AG09309 (cell line): ENCODE results near the gene TRIM9.

Experiments
- DNase-seq: peaks from one replicate; pipeline ENCODE4 v3.0.0-alpha.2; 2010; ENCODE audit warnings: low read depth
- H3K4me3 ChIP-seq: 2 replicates; pipeline ENCODE4 v1.5.1; 2011; ENCODE audit warnings: mild to moderate bottlenecking, low read depth, low read length, moderate library complexity; ENCODE audit not compliant: control insufficient read depth
- CTCF ChIP-seq: IDR thresholded peaks from 2 replicates; pipeline ENCODE4 v1.5.1; 2011; ENCODE audit warnings: mild to moderate bottlenecking, low read depth, low read length, inconsistent platforms; ENCODE audit not compliant: insufficient read depth, control insufficient read depth; ENCODE audit errors: missing control alignments

The TRIM9 gene

GRCh38 chr14:51129130-51129529, 34.2 kb upstream of the TRIM9 start:
- no peak for DNase-seq
- no peak overlapping the region for H3K4me3 ChIP-seq
- peak; percentile 23 for TF ChIP-seq CTCF

- no peak for TF ChIP-seq CTCF
- H3K4me3 ChIP-seq: no peak overlapping the region
- DNase-seq: no peak
Observed at GRCh38 chr14:51124029-51124428, 29.1 kb upstream of the TRIM9 start.

- no peak for TF ChIP-seq CTCF
- no peak overlapping the region for H3K4me3 ChIP-seq
- no peak for DNase-seq
Observed at GRCh38 chr14:51121096-51121495, 26.2 kb upstream of the TRIM9 start.

- no peak for TF ChIP-seq CTCF
- no peak for DNase-seq
- H3K4me3 ChIP-seq: no peak overlapping the region
Observed at GRCh38 chr14:51119411-51120051, 24.6 kb upstream of the TRIM9 start.

GRCh38 chr14:51118993-51119392, 24.1 kb upstream of the TRIM9 start:
- no peak for TF ChIP-seq CTCF
- no peak for DNase-seq
- no peak overlapping the region for H3K4me3 ChIP-seq

GRCh38 chr14:51117593-51117992, 22.7 kb upstream of the TRIM9 start:
- TF ChIP-seq CTCF: no peak
- no peak overlapping the region for H3K4me3 ChIP-seq
- no peak for DNase-seq

GRCh38 chr14:51116682-51117081, 21.8 kb upstream of the TRIM9 start:
- DNase-seq: no peak
- no peak for TF ChIP-seq CTCF
- H3K4me3 ChIP-seq: no peak overlapping the region
